ENCODE measurements around the gene SUPT4H1. TPM values are rescaled to one million over a fixed set of nuclear protein-coding genes. Genes with fewer than 3 reads are reported as not detected.

The SUPT4H1 gene
- total RNA-seq, 2 experiments from 2014 or later: 76.6 to 76.9 TPM

DNA sequence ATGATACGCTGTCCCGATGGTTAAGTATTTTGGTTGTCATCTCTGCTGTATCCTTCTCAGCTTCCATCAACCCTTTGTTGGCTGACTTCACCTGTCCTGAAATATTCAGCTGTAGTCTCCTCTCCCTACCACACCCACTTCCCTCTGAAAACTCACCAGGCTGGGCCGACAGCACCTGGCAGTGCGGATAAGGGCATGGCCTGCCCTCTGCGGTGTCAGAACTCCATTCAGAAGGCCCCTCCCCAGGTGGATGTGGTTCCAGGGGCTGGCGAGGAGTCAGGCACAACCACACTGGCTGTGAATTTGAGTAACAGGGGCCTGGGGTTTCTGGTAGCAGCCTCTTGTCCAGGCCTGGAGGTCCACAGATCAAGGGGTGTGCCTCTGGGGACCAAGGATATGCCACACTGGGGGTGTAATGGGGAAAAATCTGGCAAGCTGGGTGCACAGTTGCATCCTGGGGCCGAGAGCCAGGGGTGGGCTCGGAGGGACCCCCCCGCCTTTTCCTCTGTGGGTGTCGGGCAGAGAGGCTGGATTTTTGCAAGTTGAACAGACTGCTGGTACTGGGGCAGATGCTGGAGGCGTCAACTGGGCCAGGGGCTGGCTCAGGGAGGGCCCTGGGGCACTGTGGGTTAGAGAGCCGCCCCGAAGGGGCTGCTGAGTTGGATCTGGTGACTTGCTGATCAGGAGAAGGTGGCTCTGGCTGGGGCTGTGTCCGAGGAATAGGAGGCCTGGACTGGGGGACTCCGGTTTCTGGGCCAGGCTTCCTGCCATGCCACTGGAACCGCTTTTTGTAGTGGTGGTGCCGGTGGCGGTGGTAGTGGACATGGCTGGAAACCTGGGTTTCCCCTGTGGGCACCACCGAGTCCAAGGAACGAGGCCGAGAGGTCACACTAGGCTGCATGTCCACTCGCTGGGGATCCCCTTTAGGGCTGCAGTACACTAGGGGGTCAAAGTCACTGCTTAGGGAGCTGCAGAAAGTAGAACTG lies 5.6 kb upstream of the SUPT4H1 start:
- Mint-ChIP-seq H3K36me3 (ENCODE audit: low read depth) (no peaks in the 10 kb centered on the region), H3K9me3 (no peaks in the 10 kb centered on the region), H3K27me3 (ENCODE audit: low read depth) (no peaks in the 10 kb centered on the region), H3K4me1 (ENCODE audit: low read depth) (peaks cover 11% of the 10 kb centered on the region), H3K27ac (no peak overlapping the region), H3K4me3 (no peak overlapping the region)
- intact Hi-C loops (cut with micrococcal nuclease): no loop called here
- CTCF ChIA-PET: interaction anchor here (0.8 kb wide), 1 partner anchor 40 kb away, joined by 3 read pairs; no protein-coding TSS in a partner anchor
- no peak for DNase-seq

DNA sequence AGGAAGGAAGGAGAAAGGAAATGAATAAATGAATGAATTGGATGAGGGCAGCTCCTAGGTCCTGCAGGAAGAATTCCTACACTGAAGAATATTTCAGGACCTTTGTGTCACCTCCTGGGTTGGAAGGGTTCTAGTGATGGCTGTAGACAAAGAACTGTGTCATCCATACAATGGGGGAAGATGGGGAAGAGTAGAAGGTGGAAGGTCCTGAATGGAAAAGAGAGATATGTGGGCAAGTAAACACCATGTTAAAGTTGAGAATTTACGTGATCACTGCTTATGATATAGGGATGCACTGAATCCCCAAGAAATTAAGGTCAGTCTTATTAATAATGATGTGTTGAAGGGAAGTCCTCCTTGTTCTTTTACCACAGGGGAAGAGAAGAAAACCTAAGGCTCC lies 4.2 kb upstream of the SUPT4H1 start:
- no peak for DNase-seq
- H3K36me3 Mint-ChIP-seq (ENCODE audit: low read depth): peaks cover 6% of the 10 kb centered on the region
- H3K4me3 Mint-ChIP-seq: no peak overlapping the region
- no peaks in the 10 kb centered on the region for H3K9me3 Mint-ChIP-seq
- CTCF ChIA-PET: interaction anchor here (0.6 to 0.8 kb wide), 2 partner anchors 38 to 269 kb away, joined by 3 read pairs; no protein-coding TSS in a partner anchor
- intact Hi-C loops (cut with micrococcal nuclease): no loop called here
- peaks cover 17% of the 10 kb centered on the region for H3K4me1 Mint-ChIP-seq (ENCODE audit: low read depth)
- no peak overlapping the region for H3K27ac Mint-ChIP-seq
- no peaks in the 10 kb centered on the region for H3K27me3 Mint-ChIP-seq (ENCODE audit: low read depth)

DNA sequence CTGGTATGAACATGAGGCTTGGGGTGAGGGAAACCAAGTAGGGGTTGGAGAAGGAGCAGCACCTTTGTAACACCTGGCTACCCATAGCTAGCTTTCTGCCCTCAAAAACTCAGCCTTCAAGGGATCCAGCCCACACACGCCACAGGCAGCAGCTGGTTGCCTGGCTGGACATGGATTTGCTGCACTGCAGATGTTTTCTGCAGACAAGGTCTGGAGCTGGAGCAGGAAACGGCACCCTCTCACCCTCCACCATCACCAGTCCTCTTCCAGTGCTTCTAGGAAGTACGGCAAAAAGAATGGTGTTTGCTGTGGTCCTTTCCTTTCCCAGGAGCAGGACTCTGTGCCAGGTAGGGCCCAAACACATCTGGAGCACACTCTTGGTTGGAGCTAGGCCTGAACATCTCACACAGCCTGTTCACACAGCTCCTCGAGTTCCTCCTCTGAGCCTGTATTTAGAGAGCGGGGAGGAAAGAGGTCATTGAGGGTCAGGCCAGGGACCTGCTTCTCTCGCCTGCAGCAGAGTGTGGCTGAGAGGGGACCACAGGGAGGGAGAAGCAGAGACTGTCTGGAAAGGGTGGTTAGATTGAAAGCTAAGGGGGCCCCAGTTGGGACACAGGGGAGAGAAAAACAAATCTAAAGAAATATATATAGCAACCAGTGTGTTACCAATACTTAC lies 2.7 kb upstream of the SUPT4H1 start:
- Mint-ChIP-seq H3K9me3 (no peaks in the 10 kb centered on the region), H3K4me3 (no peak overlapping the region), H3K4me1 (ENCODE audit: low read depth) (peaks cover 25% of the 10 kb centered on the region), H3K27me3 (ENCODE audit: low read depth) (no peaks in the 10 kb centered on the region), H3K36me3 (ENCODE audit: low read depth) (peaks cover 8% of the 10 kb centered on the region), H3K27ac (no peak overlapping the region)
- intact Hi-C loops (cut with micrococcal nuclease): no loop called here
- no peak for DNase-seq
- CTCF ChIA-PET: interaction anchor here (1.1 to 1.6 kb wide), 3 partner anchors 17 to 63 kb away, joined by 3 to 6 read pairs (median 5); partner anchors contain the start of gene RNF43

DNA sequence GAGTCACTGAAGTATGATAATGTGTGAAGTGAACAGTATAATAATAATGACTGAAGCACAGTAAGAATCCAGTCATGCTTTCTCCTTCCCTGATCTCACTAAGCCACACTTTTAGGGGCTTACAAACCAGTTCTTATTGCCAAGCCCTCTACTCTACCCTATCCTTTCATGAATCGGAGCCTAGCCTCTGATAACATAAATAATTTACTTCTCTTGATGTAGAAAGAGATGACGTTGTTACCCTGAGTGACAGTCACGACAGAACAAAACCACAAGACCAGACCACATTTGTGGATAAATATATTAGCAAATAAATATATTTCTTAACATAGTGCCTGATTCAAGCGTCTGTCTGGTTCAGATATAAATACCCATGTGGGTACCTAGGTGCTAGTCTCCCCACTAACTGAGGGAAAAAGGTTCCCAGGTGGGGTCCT lies 1.4 kb upstream of the SUPT4H1 start:
- DNase-seq: no peak
- peaks cover 38% of the 10 kb centered on the region for H3K4me1 Mint-ChIP-seq (ENCODE audit: low read depth)
- peak overlapping the region; percentile 100 for H3K4me3 Mint-ChIP-seq
- H3K36me3 Mint-ChIP-seq (ENCODE audit: low read depth): peaks cover 20% of the 10 kb centered on the region
- H3K9me3 Mint-ChIP-seq: no peaks in the 10 kb centered on the region
- CTCF ChIA-PET: interaction anchor here (0.9 to 3.1 kb wide), 6 partner anchors 9 to 64 kb away, joined by 3 to 28 read pairs (median 6); partner anchors contain the start of gene RNF43
- H3K27ac Mint-ChIP-seq: peak overlapping the region; percentile 96
- intact Hi-C loops (cut with micrococcal nuclease): loop anchor here (2.0 kb wide), 1 partner anchor 25 kb away; the partner anchor contains the start of gene TSPOAP1
- H3K27me3 Mint-ChIP-seq (ENCODE audit: low read depth): no peaks in the 10 kb centered on the region

DNA sequence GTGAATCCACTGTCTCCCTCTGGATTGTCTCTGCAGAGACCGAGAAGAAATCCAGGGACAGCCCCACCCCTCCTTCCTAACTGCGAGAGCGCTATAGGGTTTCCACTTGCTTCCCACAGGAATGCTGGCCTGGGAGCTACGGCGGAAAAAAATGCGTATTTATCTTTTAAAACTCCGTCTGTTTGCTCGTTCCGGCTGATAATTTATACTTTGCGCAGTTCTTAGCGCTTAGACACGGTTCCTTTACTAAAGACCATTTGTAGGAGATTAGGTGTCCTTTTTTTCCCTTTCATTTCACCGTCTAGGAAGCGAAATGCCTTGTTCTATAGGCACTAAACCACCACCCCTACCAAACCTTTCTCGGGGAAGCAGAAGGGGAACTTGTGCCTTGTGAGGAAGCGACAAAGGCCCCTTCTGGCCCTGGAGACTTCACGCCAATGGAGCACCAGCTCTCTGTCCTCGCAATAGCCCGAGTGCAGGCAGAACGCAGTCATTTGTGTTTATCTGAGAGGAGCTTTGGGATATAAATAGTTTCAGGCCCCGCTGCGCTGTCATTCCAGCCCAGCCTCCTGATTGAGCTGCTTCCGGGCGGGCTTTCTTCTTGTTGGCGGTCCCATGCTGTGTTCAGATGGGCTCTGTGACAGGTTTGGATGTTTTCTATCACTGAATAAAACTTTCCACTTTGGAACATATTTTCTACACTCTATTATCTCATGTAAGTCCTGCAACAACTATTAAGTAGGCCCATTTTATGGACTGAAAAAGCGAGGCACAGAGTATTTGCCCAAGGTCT lies 791 bp upstream of the SUPT4H1 start:
- Mint-ChIP-seq H3K36me3 (ENCODE audit: low read depth) (peaks cover 22% of the 10 kb centered on the region), H3K9me3 (no peaks in the 10 kb centered on the region), H3K27me3 (ENCODE audit: low read depth) (no peaks in the 10 kb centered on the region), H3K4me1 (ENCODE audit: low read depth) (peaks cover 42% of the 10 kb centered on the region), H3K27ac (peak overlapping the region; percentile 96), H3K4me3 (peak overlapping the region; percentile 100)
- intact Hi-C loops (cut with micrococcal nuclease): loop anchor here (1.0 to 2.0 kb wide), 6 partner anchors 8 to 165 kb away; partner anchors contain the start of genes RNF43 and TSPOAP1
- peak; percentile 66 for DNase-seq
- CTCF ChIA-PET: interaction anchor here (0.9 to 3.1 kb wide), 8 partner anchors 9 to 65 kb away, joined by 3 to 28 read pairs (median 7); partner anchors contain the start of gene RNF43

DNA sequence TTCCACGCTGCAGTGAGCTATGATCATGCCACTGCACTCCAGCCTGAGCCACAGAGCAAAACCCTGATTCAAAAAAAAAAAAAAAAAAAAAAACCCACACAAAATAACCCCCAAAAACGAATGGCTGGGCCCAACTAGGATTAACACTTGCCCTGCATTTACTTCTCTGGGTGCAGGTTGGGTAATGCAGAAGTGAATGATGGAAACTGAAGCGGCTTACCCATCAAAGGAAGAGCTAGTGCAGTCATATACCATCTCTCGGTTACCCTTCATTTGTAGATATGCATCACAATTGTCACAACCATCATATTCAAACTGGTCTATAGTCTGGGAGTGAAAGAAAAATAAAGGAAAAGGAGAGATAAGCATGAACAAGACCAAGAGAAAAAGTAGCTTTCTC lies 819 bp downstream of the SUPT4H1 start:
- CTCF ChIA-PET: interaction anchor here (0.6 to 3.1 kb wide), 7 partner anchors 14 to 66 kb away, joined by 3 to 28 read pairs (median 4); partner anchors contain the start of gene RNF43
- intact Hi-C loops (cut with micrococcal nuclease): no loop called here
- no peaks in the 10 kb centered on the region for H3K27me3 Mint-ChIP-seq (ENCODE audit: low read depth)
- H3K9me3 Mint-ChIP-seq: no peaks in the 10 kb centered on the region
- H3K27ac Mint-ChIP-seq: peak overlapping the region; percentile 97
- peaks cover 36% of the 10 kb centered on the region for H3K36me3 Mint-ChIP-seq (ENCODE audit: low read depth)
- no peak for DNase-seq
- peaks cover 58% of the 10 kb centered on the region for H3K4me1 Mint-ChIP-seq (ENCODE audit: low read depth)
- peak overlapping the region; percentile 100 for H3K4me3 Mint-ChIP-seq

DNA sequence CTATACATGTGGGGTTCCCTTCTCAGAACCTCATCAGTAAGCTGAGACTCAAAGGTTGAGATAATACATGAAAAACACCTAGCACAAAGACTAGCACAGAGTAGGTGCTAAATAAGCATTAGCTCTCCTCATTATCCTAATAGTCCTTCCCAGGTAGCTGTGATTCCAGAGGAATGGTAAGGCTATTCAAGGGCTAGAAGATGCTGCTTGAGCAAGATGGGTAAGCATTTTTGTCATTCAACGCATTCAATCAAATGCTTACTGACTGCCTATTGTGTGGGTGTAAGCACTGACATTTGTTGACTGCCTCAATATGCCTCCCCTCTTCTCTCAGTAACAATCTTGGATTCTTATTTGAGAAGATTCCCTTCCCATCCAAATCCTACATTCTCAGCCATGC lies 4.0 kb downstream of the SUPT4H1 start:
- Mint-ChIP-seq H3K4me3 (no peak overlapping the region), H3K36me3 (ENCODE audit: low read depth) (peaks cover 60% of the 10 kb centered on the region), H3K27ac (peak overlapping the region; percentile 99), H3K27me3 (ENCODE audit: low read depth) (no peaks in the 10 kb centered on the region), H3K9me3 (no peaks in the 10 kb centered on the region), H3K4me1 (ENCODE audit: low read depth) (peaks cover 75% of the 10 kb centered on the region)
- DNase-seq: no peak
- intact Hi-C loops (cut with micrococcal nuclease): no loop called here
- CTCF ChIA-PET: interaction anchor here (0.9 to 6.9 kb wide), 5 partner anchors 12 to 69 kb away, joined by 3 to 92 read pairs (median 3); partner anchors contain the start of gene RNF43

DNA sequence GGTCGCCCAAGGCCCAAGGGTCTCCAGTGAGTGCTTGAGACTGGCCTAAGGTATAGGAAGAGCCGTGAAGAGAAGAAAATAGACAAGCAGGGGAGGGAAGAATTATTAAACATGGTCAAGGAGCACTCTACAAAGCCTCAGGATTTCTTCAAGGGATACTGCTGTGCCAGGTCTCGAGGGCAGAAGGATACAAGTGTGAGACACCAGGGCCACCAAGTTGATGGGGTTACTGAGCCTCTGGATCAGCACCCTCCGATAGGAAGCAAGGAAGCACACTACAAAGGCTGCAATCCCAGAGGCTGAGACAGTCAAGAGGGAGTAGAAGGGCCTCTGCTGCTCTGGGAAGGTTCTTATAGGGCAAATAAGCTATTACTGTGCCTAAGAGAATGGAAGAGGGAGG lies 6.5 kb downstream of the SUPT4H1 start:
- no peaks in the 10 kb centered on the region for H3K27me3 Mint-ChIP-seq (ENCODE audit: low read depth)
- H3K9me3 Mint-ChIP-seq: no peaks in the 10 kb centered on the region
- CTCF ChIA-PET: interaction anchor here (0.6 to 7.2 kb wide), 9 partner anchors 12 to 71 kb away, joined by 3 to 108 read pairs (median 11); partner anchors contain the start of gene RNF43

DNA sequence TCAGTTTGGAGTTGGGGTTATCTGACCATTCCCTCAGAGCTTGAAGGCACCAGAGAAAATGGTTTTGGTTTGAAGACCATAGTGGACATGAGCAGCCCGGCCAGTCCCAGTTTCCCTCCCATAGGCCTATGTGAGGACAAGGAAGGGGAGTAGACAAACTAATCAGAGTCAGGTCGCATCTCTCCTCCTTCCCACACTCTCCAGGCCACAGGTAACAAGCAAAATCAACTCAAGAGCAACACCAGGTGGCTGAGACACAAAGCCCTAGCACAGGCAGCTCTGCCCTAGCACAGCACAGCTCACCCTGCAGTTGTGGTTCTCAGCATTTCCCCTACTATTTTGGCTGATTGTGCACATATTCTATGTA lies 7.2 kb downstream of the SUPT4H1 start:
- Mint-ChIP-seq H3K4me3 (peak overlapping the region; percentile 92), H3K4me1 (ENCODE audit: low read depth) (peaks cover 65% of the 10 kb centered on the region), H3K27me3 (ENCODE audit: low read depth) (no peaks in the 10 kb centered on the region), H3K9me3 (no peaks in the 10 kb centered on the region), H3K36me3 (ENCODE audit: low read depth) (peaks cover 85% of the 10 kb centered on the region), H3K27ac (peak overlapping the region; percentile 99)
- CTCF ChIA-PET: interaction anchor here (0.7 to 7.2 kb wide), 13 partner anchors 9 to 103 kb away, joined by 3 to 108 read pairs (median 6); partner anchors contain the start of gene RNF43
- intact Hi-C loops (cut with micrococcal nuclease): loop anchor here (1.0 to 5.0 kb wide), 9 partner anchors 8 to 1442 kb away; partner anchors contain the start of genes DYNLL2, RNF43 and SUPT4H1
- peak; percentile 84 for DNase-seq

More for the DNA sequence above, 6.5 kb downstream of the SUPT4H1 start:
- intact Hi-C loops (cut with micrococcal nuclease): loop anchor here (2.0 kb wide), 2 partner anchors 69 to 71 kb away; partner anchors contain the start of gene RNF43
- Mint-ChIP-seq H3K4me1 (ENCODE audit: low read depth) (peaks cover 67% of the 10 kb centered on the region), H3K36me3 (ENCODE audit: low read depth) (peaks cover 78% of the 10 kb centered on the region), H3K27ac (peak overlapping the region; percentile 99), H3K4me3 (peak overlapping the region; percentile 92)
- DNase-seq: no peak

DNA sequence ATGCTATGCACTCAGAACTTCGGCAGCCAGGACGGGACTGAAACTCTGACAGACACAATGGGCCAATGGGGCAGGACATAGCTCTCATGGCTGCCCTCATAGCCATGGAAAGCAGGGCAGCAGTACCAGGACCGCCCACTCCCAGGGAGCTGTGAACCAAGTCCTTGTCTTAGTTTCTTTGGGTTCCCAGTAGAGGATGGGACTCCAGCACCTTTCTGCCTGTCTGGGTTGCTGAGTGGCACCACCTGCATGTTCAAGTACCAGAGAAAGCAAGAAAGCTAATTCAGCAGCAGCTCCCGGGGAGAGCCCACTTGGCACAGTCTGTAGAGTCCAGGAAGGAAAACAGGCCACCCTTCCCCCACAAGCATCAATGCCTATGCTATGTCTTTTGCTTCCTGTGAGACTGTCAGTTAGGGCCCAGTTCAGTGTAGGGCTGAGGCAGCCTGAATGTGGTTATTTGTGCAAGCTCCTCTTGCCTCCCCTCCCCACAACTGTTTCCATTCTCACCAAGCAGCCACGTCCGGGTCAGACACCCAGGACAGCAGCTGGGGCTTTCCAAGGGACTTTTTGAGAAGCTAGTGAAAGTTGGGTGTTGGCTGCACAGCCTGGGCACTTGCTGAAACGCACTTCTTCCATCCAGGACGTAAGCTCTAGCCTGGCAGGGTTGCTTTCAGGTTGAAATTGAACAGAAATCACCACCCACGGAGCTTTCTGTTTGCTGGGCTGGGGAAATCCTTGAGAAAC lies 7.8 kb downstream of the SUPT4H1 start:
- no peaks in the 10 kb centered on the region for H3K9me3 Mint-ChIP-seq
- CTCF ChIA-PET: interaction anchor here (0.7 to 7.2 kb wide), 13 partner anchors 9 to 104 kb away, joined by 3 to 108 read pairs (median 6); partner anchors contain the start of gene RNF43
- peak; percentile 98 for DNase-seq
- no peaks in the 10 kb centered on the region for H3K27me3 Mint-ChIP-seq (ENCODE audit: low read depth)
- intact Hi-C loops (cut with micrococcal nuclease): loop anchor here (1.0 to 5.0 kb wide), 9 partner anchors 8 to 1442 kb away; partner anchors contain the start of genes DYNLL2, RNF43 and SUPT4H1
- peak overlapping the region; percentile 99 for H3K27ac Mint-ChIP-seq
- peak overlapping the region; percentile 92 for H3K4me3 Mint-ChIP-seq
- peaks cover 60% of the 10 kb centered on the region for H3K4me1 Mint-ChIP-seq (ENCODE audit: low read depth)
- H3K36me3 Mint-ChIP-seq (ENCODE audit: low read depth): peaks cover 85% of the 10 kb centered on the region
